Left lung (tissue), 10 donors: Measurements from ENCODE around the gene PTPRD. TPM values are rescaled to one million over a fixed set of nuclear protein-coding genes. Genes with fewer than 3 reads are reported as not detected.
A peak's percentile ranks its signal among the peaks of the same experiment; 100 is the strongest.

Experiments used
- ATAC-seq: fragments of 200-7000 bp; cut with Tn5 transposase; one replicate; pipeline ENCODE4 v1.9.1; 2020; ENCODE audit warnings: moderate library complexity
- DNase-seq, 4 donors: peaks; one replicate each; pipeline ENCODE4 v3.0.0-alpha.2; 2013 to 2020
- H3K27ac ChIP-seq, 2 donors: fragments of 200-600 bp; sonication (generic) in 1 of 2; one replicate each; pipeline versions ENCODE4 v1.5.0 to v1.8.0; 2020 to 2021
- H3K27me3 ChIP-seq, 2 donors: fragments of 200-600 bp; sonication (generic) in 1 of 2; one replicate each; pipeline versions ENCODE4 v1.5.0 to v1.8.0; 2020 to 2021
- H3K36me3 ChIP-seq, 2 donors: fragments of 200-600 bp; sonication (generic) in 1 of 2; one replicate each; pipeline versions ENCODE4 v1.5.0 to v1.8.0; 2020 to 2021
- H3K4me1 ChIP-seq, 2 donors: fragments of 200-600 bp; one replicate each; pipeline ENCODE4 v1.8.0; 2021
- H3K4me3 ChIP-seq, 2 donors: fragments of 200-600 bp; sonication (generic) in 1 of 2; one replicate each; pipeline versions ENCODE4 v1.5.0 to v1.8.0; 2020 to 2021; ENCODE audit warnings: mild to moderate bottlenecking in 1 of 2
- H3K9me3 ChIP-seq, 2 donors: fragments of 200-600 bp; sonication (generic) in 1 of 2; one replicate each; pipeline versions ENCODE4 v1.5.0 to v1.8.0; 2020 to 2021
- intact Hi-C, 2 donors: fragments of 100-400 bp; cut with DNase I; formaldehyde crosslinking; loops; one replicate each; pipeline versions ENCODE4 v1.11.2 to v1.14.2; 2022
- polyA plus RNA-seq, 6 donors: library from polyadenylated mRNA; unstranded; fragments of 120-200 nt; gene quantifications; one replicate each; pipeline ENCODE4 v1.2.1, GENCODE V29; 2013; ENCODE audit not compliant: insufficient read length in 6 of 6
- total RNA-seq, 2 donors: library from RNA; stranded (reverse); fragmentation: NEBNext Ultra II Directional; extraction: Animal tissue kit (Norgen Biotek cat#: 25700); gene quantifications; one replicate each; pipeline ENCODE4 v1.2.1, GENCODE V29; 2021
- TF ChIP-seq, protein P1 (sequence below), 2 donors: fragments of 200-600 bp; sonication (generic) in 1 of 2; IDR thresholded peaks; one replicate each; pipeline versions ENCODE4 v1.5.0 to v1.8.0; 2021; ENCODE audit warnings: antibody characterized with exemption in 2 of 2
- donor health status: DM: no; HTN: yes; CAD: no.
- donor health status: DM: no; HTN: no; CAD: no.

PTPRD gene
- total and polyA plus RNA-seq, 8 donors = 24.2 to 167 (median 139) TPM

DNA sequence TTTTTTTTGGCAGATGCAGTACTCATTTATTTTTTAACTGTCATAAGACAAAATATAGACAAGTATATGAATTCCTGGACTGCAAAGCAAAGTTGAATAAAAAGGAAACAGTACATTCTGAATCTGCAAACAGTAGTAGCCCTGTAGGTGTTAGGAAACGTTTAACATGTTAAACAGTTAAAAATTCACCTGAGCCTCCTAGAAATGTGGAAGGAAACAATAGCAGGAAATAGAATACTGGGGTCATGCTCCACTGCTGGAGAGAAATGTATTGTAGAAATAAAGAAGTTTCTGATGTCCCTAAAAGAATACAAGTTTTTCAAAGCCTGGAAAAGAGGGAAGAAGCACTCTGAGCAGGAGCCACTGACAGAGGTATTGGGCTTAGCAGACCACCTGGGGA, 866.0 kb downstream of the PTPRD start:
- ATAC-seq (no peak), DNase-seq (no peak)
- Histone ChIP-seq H3K36me3 (no peaks in the 10 kb centered on the region), H3K9me3 (peaks cover 0 to 5% of the 10 kb centered on the region in 2 donors), H3K27ac (no peak overlapping the region), H3K4me3 (no peak overlapping the region), H3K27me3 (no peaks in the 10 kb centered on the region), H3K4me1 (no peaks in the 10 kb centered on the region)
- TF ChIP-seq, protein P1, sequence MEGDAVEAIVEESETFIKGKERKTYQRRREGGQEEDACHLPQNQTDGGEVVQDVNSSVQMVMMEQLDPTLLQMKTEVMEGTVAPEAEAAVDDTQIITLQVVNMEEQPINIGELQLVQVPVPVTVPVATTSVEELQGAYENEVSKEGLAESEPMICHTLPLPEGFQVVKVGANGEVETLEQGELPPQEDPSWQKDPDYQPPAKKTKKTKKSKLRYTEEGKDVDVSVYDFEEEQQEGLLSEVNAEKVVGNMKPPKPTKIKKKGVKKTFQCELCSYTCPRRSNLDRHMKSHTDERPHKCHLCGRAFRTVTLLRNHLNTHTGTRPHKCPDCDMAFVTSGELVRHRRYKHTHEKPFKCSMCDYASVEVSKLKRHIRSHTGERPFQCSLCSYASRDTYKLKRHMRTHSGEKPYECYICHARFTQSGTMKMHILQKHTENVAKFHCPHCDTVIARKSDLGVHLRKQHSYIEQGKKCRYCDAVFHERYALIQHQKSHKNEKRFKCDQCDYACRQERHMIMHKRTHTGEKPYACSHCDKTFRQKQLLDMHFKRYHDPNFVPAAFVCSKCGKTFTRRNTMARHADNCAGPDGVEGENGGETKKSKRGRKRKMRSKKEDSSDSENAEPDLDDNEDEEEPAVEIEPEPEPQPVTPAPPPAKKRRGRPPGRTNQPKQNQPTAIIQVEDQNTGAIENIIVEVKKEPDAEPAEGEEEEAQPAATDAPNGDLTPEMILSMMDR (IDR thresholded peaks at IDR 0.05) = no peak
- intact Hi-C loops = no loop called here

DNA sequence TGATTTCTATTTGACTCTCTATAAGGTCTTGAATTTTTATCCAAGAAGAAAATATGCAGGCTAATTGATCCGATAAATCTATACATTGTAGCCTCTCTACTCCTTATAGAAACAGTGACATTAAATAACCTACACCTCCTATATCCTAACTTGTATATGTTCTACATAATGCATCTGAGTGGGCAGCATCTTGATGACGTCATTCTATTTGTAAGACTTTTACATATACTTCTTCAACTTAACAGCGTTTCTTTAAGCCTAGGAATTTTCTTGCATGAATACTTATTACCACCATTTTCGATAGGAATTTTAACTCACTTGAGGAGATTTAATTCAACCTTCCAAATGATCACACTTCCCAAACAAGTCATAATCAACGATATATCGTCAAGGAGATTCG, 869.0 kb downstream of the PTPRD start:
- TF ChIP-seq, protein P1 (IDR thresholded peaks at IDR 0.05) = no peak
- Histone ChIP-seq H3K4me1 (no peaks in the 10 kb centered on the region), H3K27me3 (no peaks in the 10 kb centered on the region), H3K36me3 (no peaks in the 10 kb centered on the region), H3K4me3 (no peak overlapping the region), H3K9me3 (peaks cover 0 to 8% of the 10 kb centered on the region in 2 donors), H3K27ac (no peak overlapping the region)
- ATAC-seq (no peak), DNase-seq (no peak)
- intact Hi-C loops = no loop called here

DNA sequence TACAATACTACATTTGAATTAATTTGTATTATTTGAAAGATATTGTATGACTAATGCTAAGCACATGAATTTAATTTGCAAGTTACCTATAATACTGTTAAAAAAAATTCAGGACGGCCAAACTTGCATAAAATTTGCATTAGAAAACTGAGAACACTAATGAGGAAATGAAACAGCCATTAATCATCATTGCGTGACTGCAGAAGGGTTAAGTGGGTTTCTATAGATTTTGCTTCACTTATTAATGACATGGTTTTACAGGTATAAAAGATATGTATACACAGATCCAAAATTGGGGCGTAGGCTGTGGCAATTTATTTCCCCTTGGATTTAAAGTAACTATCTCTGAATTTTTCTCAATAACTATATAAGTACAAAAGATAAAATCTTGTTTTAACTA, 882.6 kb downstream of the PTPRD start:
- H3K9me3 ChIP-seq = no peaks in the 10 kb centered on the region
- H3K27me3 ChIP-seq = no peaks in the 10 kb centered on the region
- ATAC-seq (no peak), DNase-seq (no peak)
- H3K4me3 ChIP-seq = no peak overlapping the region
- intact Hi-C loops = no loop called here
- TF ChIP-seq, protein P1 (IDR thresholded peaks at IDR 0.05) = no peak
- H3K27ac ChIP-seq = no peak overlapping the region
- no peaks in the 10 kb centered on the region for H3K36me3 ChIP-seq
- H3K4me1 ChIP-seq = no peaks in the 10 kb centered on the region

DNA sequence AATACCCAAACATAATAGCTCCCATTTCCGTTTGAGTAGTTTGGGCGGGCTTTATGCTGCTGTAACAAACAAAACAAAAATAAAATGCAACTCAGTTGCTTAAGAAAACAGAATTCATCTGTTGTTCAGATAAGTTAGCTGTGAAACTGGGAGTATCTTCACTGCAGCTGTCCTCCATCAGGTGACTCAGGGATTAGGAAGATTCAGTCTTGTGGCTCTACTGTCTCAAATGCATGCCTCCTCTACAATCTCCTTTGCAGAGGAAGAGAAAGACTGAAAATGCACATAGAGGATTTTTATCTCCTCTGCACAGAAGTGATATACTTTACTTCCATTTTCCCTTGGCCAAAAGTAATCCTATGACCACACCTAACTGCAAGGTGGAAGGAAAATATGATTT, 883.7 kb downstream of the PTPRD start:
- Histone ChIP-seq H3K27ac (no peak overlapping the region), H3K4me3 (no peak overlapping the region), H3K27me3 (no peaks in the 10 kb centered on the region), H3K4me1 (no peaks in the 10 kb centered on the region), H3K36me3 (no peaks in the 10 kb centered on the region), H3K9me3 (no peaks in the 10 kb centered on the region)
- ATAC-seq (no peak), DNase-seq (no peak)
- intact Hi-C loops = no loop called here
- TF ChIP-seq, protein P1 (IDR thresholded peaks at IDR 0.05) = no peak

DNA sequence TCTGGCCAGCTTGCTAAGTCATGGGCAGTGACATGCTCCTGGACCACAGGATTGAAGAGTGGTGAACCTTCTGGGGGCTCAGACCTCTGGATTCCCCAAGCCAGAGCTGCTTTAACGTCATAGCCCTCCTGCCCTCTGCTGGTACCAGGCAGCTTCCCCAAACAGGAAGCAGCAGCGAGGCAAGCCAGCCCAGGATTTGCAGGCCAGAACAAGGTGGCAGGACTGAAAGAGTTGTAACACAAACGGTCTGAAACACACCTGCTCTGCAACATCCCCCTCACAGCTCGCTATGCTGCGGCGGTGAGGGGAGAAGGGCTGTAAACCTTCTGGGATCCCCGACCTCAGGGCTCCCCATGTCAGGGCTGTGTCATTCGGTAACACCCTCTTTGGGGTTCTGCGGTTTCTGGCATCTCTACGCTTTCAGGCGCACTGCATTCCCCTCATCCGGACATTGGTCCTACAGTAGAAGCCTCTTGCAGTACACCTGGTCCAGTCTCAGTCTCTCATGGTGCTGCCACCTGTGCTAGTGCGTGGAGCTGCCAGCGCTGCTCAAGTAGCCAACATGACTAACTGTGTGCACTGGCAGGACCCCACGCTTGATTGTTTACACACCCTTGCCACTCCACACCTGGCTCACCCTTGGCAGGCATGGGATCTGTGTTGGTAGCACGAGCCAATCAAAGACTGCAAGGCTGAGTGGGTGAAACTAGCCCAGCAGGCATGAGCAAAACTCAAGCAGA, 893.3 kb downstream of the PTPRD start:
- TF ChIP-seq, protein P1 (IDR thresholded peaks at IDR 0.05) = no peak
- no peaks in the 10 kb centered on the region for H3K27me3 ChIP-seq
- DNase-seq = peak in 1 of 4 donors; percentile 43
- no peak overlapping the region for H3K4me3 ChIP-seq
- peaks cover 0 to 24% of the 10 kb centered on the region in 2 donors for H3K9me3 ChIP-seq
- intact Hi-C loops = no loop called here
- ATAC-seq = no peak
- H3K36me3 ChIP-seq = no peaks in the 10 kb centered on the region
- no peaks in the 10 kb centered on the region for H3K4me1 ChIP-seq
- no peak overlapping the region for H3K27ac ChIP-seq
